ENCODE data around the gene FBXO11. TPM values are rescaled to one million over a fixed set of nuclear protein-coding genes. Genes with fewer than 3 reads are reported as not detected.

Gene FBXO11
- total and polyA plus RNA-seq, 2 of the 4 experiments (the other 2 are of a cell fraction), result 27.1 to 29.6 TPM

GRCh38 chr2:47890711-47891368, 15.5 kb downstream of the FBXO11 start:
- no peak overlapping the region for H3K56ac ChIP-seq (ENCODE audit: extremely low read depth, insufficient read depth, low read length)
- BruUV-seq (replicated peaks), result no TSS peak
- H3K27me3 ChIP-seq (ENCODE audit: control insufficient read depth, insufficient read depth, low read length), result no peaks in the 10 kb centered on the region
- peaks cover 2% of the 10 kb centered on the region; the same call in 1 of the 2 replicates for H3K36me3 ChIP-seq (ENCODE audit: control insufficient read depth, insufficient read depth, low read length)
- H4K8ac ChIP-seq (ENCODE audit: low read depth in 2 of 2, low read length in 2 of 2), result no peak overlapping the region
- TF ChIP-seq ELK1 (IDR thresholded peaks at IDR 0.05; ENCODE audit: borderline replicate concordance, low read depth, low read length) (no peak), CEBPB (IDR thresholded peaks at IDR 0.05; ENCODE audit: low read depth, low read length) (peak; percentile 47; the same call in 1 of the 2 replicates), MAZ (IDR thresholded peaks at IDR 0.05; ENCODE audit: borderline replicate concordance, low read depth, low read length) (no peak)
- no peak overlapping the region for H3K23ac ChIP-seq (ENCODE audit: low read depth, low read length)
- H2BK15ac ChIP-seq (ENCODE audit: low read depth, low read length), result no peak overlapping the region
- H2AFZ ChIP-seq (replicated peaks; ENCODE audit: low read length, poor library complexity), result no peak overlapping the region
- H3K4me1 ChIP-seq (ENCODE audit: control insufficient read depth, insufficient read depth, low read length), result peaks cover 6% of the 10 kb centered on the region
- in situ Hi-C loops (cut with MboI; ENCODE audit: low sequenced_read_pairs) (loop anchor here (10.0 kb wide), 1 partner anchor 434 kb away; no protein-coding TSS in a partner anchor), dilution Hi-C loops (cut with HindIII; ENCODE audit: low sequenced_read_pairs, unreplicated experiment) (no loop called here), intact Hi-C loops (cut with micrococcal nuclease) (no loop called here)
- no peak overlapping the region for H4K91ac ChIP-seq (ENCODE audit: insufficient read depth, low read depth, low read length)
- no peak overlapping the region for H4K5ac ChIP-seq (ENCODE audit: low read depth, low read length)
- H3K27ac ChIP-seq (ENCODE audit: insufficient read depth, low read length), result peak overlapping the region; percentile 37; the same call in 1 of the 2 replicates
- H3K4me2 ChIP-seq (ENCODE audit: low read depth, low read length), result peak overlapping the region; percentile 46; the same call in 1 of the 2 replicates
- no peak overlapping the region for H3K14ac ChIP-seq (replicated peaks; ENCODE audit: low read depth, low read length)
- WGBS, 2 experiments (ENCODE audit: extremely low coverage in 2 of 2, insufficient read length in 1 of 2), result no CpG with 5 or more reads among the region's 10 CpGs
- ChIA-PET CTCF (no interaction called here), POLR2A (ENCODE audit: unreplicated experiment) (no interaction called here)
- H4K20me1 ChIP-seq (ENCODE audit: insufficient read depth, low read length), result peaks cover 85% of the 10 kb centered on the region
- no peak overlapping the region for H3K4ac ChIP-seq (ENCODE audit: low read depth, low read length)
- ATAC-seq (ENCODE audit: low read depth) (no peak), DNase-seq (no peak)
- no peaks in the 10 kb centered on the region for H3K9me3 ChIP-seq (ENCODE audit: control insufficient read depth, insufficient read depth, low read length)
- H3K9me1 ChIP-seq (ENCODE audit: insufficient read depth, low read length), result peaks cover 8% of the 10 kb centered on the region; the same call in 1 of the 2 replicates
- no peak overlapping the region for H3K4me3 ChIP-seq (ENCODE audit: insufficient read depth, low read depth, low read length)
- peaks cover 14 to 38% of the 10 kb centered on the region in 2 experiments; a peak in 3 of 4 replicates for H3K79me1 ChIP-seq (ENCODE audit: low read depth in 1 of 2, low read length in 2 of 2)
- no peak overlapping the region for H3K9ac ChIP-seq (ENCODE audit: low read depth, low read length)
- H3K18ac ChIP-seq (ENCODE audit: low read depth, low read length), result no peak overlapping the region
- H2BK20ac ChIP-seq (ENCODE audit: low read depth, low read length), result no peak overlapping the region
- no peak overlapping the region for H2AK9ac ChIP-seq (replicated peaks; ENCODE audit: low read depth, low read length, poor library complexity)
- no peak overlapping the region for H2AK5ac ChIP-seq (ENCODE audit: low read depth, low read length)
- peak overlapping the region; percentile 32 for H2BK5ac ChIP-seq (ENCODE audit: low read depth, low read length, poor library complexity, severe bottlenecking)
- no peak overlapping the region for H2BK120ac ChIP-seq (ENCODE audit: low read depth, low read length)
